Breast epithelium (tissue), 4 donors: ENCODE measurements around the gene SOX15. TPM values are rescaled to one million over a fixed set of nuclear protein-coding genes. Genes with fewer than 3 reads are reported as not detected.
A peak's percentile ranks its signal among the peaks of the same experiment; 100 is the strongest.

Experiments
- DNase-seq, 2 donors: peaks; one replicate each; pipeline ENCODE4 v3.0.0-alpha.2; 2019; ENCODE audit warnings: low spot score in 2 of 2
- H3K27ac ChIP-seq, 2 donors: fragments of 200-600 bp; sonication (generic) in 1 of 2; one replicate each; pipeline ENCODE4 v1.5.1; 2016 to 2019; ENCODE audit warnings: mild to moderate bottlenecking in 1 of 2
- H3K27me3 ChIP-seq, 2 donors: fragments of 200-600 bp; sonication (generic) in 1 of 2; one replicate each; pipeline versions ENCODE4 v1.5.1 to v1.6.0; 2017 to 2019; ENCODE audit warnings: control low read depth in 1 of 2, mild to moderate bottlenecking in 1 of 2
- H3K36me3 ChIP-seq: fragments of 200-600 bp; one replicate; pipeline ENCODE4 v1.5.1; 2019
- H3K4me1 ChIP-seq, 2 donors: fragments of 200-600 bp; sonication (generic); one replicate each; pipeline ENCODE4 v1.5.1; 2016 to 2019; ENCODE audit warnings: control low read depth in 1 of 2
- H3K4me3 ChIP-seq, 3 donors: fragments of 200-600 bp; sonication (generic); 1 replicate in 2 of 3; 2 replicates in 1 of 3; pipeline ENCODE4 v1.5.1; 2016 to 2019; ENCODE audit warnings: mild to moderate bottlenecking in 3 of 3, moderate library complexity in 2 of 3
- H3K9me3 ChIP-seq, 2 donors: fragments of 200-600 bp; sonication (generic) in 1 of 2; one replicate each; pipeline ENCODE4 v1.5.1; 2016 to 2019; ENCODE audit warnings: control low read depth in 1 of 2
- POLR2A ChIP-seq: fragments of 450-650 bp; IDR thresholded peaks from one replicate; pipeline ENCODE4 v1.6.1; 2016; ENCODE audit warnings: antibody characterized with exemption, mild to moderate bottlenecking, moderate library complexity
- POLR2AphosphoS5 ChIP-seq, 3 donors: sonication (generic); formaldehyde crosslinking; IDR thresholded peaks; one replicate each; pipeline ENCODE4 v1.6.1; 2017; ENCODE audit warnings: antibody characterized with exemption in 3 of 3
- intact Hi-C: fragments of 100-400 bp; cut with DNase I; formaldehyde crosslinking; loops from one replicate; pipeline ENCODE4 v1.15.1; 2023; ENCODE audit warnings: low total_unique reads
- total RNA-seq, 3 donors: library from RNA; depleted of rRNA; stranded (reverse); fragments of >200 nt; gene quantifications; one replicate each; pipeline ENCODE4 v1.1.0, GENCODE V29; 2016
- TF ChIP-seq, protein P1 (sequence below), 3 donors: fragments of 450-650 bp; IDR thresholded peaks; one replicate each; pipeline ENCODE4 v1.5.1; 2016 to 2017; ENCODE audit warnings: antibody characterized with exemption in 3 of 3, mild to moderate bottlenecking in 3 of 3, moderate library complexity in 3 of 3

Gene SOX15
- total RNA-seq, 3 donors from 2014 or later, result 1.3 to 4.1 (median 1.6) TPM

DNA sequence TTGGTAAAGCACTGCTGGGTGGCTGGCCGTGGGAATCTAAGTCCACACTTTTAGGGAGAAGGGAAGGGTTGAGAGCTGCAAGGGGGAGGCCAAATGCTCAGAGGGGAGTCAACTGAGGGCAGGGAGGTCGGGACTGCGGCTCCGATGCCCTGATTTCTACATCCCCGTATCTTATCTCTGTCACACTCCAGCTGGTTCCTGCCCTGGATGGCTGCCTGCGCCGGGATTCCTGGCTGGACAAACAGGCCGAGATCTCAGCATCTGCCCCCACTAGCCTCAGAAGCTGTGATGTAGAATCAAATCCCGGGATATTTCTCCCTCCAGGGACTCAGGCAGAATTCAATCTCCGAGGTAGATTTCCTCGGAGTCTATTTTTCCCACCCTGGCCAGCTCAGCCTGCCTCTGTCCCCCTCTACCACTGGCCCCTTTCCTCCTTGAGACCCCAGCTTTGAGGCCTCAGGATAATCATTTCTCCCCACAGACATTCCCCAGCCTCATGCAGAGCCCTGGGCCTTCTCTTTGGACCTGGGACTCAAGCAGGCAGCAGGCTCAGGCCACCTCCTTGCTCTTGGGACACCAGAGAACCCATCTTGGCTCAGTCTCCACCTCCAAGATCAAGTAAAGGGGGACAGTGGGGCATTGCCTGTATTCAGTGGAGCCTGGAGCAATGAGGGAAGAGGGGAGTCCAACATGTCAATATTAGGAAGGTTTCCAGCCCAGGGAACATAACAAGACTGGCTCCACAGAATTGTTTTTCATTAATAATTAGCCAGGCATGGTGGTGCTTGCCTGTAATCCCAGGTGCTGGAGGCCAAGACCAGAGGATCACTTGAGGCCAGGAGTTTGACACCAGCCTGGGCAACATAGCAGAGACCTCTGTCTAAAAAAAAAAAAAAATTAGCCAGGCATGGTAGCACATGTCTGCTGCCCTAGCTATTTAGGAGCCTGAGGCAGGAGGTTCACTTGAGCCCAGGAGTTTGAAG lies 41.8 kb upstream of the SOX15 start:
- H3K27me3 ChIP-seq, result no peaks in the 10 kb centered on the region
- H3K9me3 ChIP-seq, result no peaks in the 10 kb centered on the region
- no peak for TF ChIP-seq POLR2AphosphoS5 (IDR thresholded peaks at IDR 0.05)
- TF ChIP-seq POLR2A, result no peak
- TF ChIP-seq, protein P1, sequence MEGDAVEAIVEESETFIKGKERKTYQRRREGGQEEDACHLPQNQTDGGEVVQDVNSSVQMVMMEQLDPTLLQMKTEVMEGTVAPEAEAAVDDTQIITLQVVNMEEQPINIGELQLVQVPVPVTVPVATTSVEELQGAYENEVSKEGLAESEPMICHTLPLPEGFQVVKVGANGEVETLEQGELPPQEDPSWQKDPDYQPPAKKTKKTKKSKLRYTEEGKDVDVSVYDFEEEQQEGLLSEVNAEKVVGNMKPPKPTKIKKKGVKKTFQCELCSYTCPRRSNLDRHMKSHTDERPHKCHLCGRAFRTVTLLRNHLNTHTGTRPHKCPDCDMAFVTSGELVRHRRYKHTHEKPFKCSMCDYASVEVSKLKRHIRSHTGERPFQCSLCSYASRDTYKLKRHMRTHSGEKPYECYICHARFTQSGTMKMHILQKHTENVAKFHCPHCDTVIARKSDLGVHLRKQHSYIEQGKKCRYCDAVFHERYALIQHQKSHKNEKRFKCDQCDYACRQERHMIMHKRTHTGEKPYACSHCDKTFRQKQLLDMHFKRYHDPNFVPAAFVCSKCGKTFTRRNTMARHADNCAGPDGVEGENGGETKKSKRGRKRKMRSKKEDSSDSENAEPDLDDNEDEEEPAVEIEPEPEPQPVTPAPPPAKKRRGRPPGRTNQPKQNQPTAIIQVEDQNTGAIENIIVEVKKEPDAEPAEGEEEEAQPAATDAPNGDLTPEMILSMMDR (IDR thresholded peaks at IDR 0.05), result no peak
- intact Hi-C loops, result loop anchor here (1.0 kb wide), 1 partner anchor 12 kb away; no protein-coding TSS in a partner anchor
- H3K36me3 ChIP-seq, result no peaks in the 10 kb centered on the region
- DNase-seq, result no peak
- no peak overlapping the region for H3K4me3 ChIP-seq
- no peaks in the 10 kb centered on the region for H3K4me1 ChIP-seq
- no peak overlapping the region for H3K27ac ChIP-seq

DNA sequence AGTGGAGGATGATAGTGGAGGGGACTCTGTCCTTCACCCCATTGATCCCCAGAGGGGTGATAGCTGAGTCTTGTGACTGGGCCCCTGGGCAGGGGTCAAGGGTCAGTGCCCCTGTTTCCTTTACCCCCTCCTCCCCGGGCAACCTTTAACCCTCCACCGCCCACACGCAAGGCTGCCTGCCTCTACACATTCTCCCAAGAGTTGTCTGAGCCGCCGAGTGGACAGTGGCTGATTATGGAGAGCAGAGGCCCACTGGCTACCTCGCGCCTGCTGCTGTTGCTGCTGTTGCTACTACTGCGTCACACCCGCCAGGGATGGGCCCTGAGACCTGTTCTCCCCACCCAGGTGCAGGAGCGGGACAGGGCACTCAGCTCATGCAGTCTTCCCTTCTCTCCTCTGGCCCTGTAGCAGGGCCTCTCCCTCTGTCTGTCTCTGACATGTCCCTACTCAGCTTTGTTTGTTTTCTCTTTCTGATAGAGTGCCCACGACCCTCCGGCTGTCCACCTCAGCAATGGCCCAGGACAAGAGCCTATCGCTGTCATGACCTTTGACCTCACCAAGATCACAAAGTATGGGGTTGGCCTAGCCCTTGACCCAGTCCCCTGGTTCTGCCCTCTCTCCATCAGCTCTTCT lies 40.2 kb upstream of the SOX15 start, which contains the start of gene SHBG:
Gene SHBG (plus strand): TSS at position 197 of the 633 bp plus-strand sequence. CDS start 38 bp downstream, at position 235.
- Histone ChIP-seq H3K4me3 (no peak within 1 kb of the TSS), H3K9me3 (no peaks in the 10 kb centered on the region), H3K36me3 (no peaks in the 10 kb centered on the region), H3K4me1 (no peaks in the 10 kb centered on the region), H3K27me3 (no peaks in the 10 kb centered on the region), H3K27ac (no peak within 1 kb of the TSS)
- DNase-seq, result no peak
- no peak for TF ChIP-seq POLR2AphosphoS5 (IDR thresholded peaks at IDR 0.05)
- no peak for TF ChIP-seq POLR2A
- TF ChIP-seq, protein P1 (IDR thresholded peaks at IDR 0.05), result no peak
- intact Hi-C loops, result no loop called here

DNA sequence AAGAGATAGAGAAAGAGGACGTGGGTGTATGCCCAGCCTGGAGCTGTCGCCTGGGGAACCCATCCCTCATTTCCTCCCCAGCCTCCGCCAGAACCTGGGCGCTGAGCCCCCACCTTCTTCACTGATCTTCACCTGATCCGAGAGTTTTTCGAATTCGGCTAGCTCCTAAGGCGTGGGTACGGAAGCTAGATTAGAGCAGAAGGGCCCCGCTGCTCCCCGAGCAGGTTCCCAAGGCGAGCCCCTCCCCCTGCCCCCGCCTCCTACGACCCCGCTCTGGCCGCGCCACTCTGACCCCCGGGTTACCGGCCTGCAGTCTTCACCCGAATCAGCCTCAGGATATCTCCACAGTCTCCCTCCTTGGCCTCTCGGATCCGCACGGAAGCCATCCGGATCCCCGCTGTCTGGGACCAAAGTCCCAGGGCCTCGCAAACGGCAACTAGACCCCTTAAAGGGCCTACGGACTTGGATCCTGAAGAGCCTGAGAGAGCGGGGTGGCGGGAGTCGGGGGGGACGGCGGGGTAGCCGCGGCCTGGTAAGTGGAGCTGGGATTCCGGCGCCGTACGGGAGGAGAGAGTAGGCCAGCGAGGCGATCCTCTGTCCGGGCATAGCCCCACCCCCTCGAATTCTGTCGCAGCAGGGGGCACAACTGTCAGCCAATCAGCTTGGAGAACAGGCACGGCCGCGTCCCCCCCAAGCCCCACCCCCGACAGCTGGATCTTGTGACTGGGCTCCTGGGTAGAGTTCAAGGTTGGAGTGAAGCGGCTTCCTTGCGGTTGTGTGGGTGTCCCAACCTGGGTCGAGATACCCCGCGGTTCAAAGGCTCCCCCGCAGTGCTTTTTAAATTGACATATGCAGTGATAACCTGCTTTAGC lies 37.6 kb upstream of the SOX15 start, which contains the start of gene SAT2:
Gene SAT2 (minus strand): TSS at position 572 of the 872 bp plus-strand sequence. CDS start 186 bp downstream, at position 386.
- Histone ChIP-seq H3K4me3 (peak within 1 kb of the TSS; percentile 78 to 94 (median 82)), H3K36me3 (no peaks in the 10 kb centered on the region), H3K27me3 (no peaks in the 10 kb centered on the region), H3K9me3 (no peaks in the 10 kb centered on the region), H3K27ac (peak within 1 kb of the TSS; percentile 97), H3K4me1 (no peaks in the 10 kb centered on the region)
- TF ChIP-seq POLR2AphosphoS5 (IDR thresholded peaks at IDR 0.05), result peak; percentile 57 to 86 (median 85)
- TF ChIP-seq, protein P1 (IDR thresholded peaks at IDR 0.05), result no peak
- peak; percentile 79 for TF ChIP-seq POLR2A
- DNase-seq, result peak; percentile 94 to 95
- intact Hi-C loops, result no loop called here

DNA sequence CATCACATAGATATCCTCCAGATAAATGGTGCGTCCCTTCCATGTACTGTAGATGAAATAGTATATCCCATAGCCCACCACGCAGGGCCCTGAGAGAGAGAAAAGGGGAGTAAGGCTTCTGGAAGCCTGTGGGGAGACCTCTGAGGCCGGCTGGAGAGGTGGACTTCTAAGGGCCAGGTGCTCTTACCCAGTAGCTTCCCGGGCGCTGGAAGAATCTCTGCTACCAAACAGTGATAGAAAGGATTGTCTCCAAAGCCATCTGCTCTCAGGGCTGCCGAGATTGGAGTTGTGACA lies 37.0 kb upstream of the SOX15 start:
- no peaks in the 10 kb centered on the region for H3K36me3 ChIP-seq
- no peaks in the 10 kb centered on the region for H3K9me3 ChIP-seq
- TF ChIP-seq POLR2A, result no peak
- no peak for TF ChIP-seq POLR2AphosphoS5 (IDR thresholded peaks at IDR 0.05)
- TF ChIP-seq, protein P1 (IDR thresholded peaks at IDR 0.05), result no peak
- H3K27ac ChIP-seq, result peak overlapping the region; percentile 97
- no peaks in the 10 kb centered on the region for H3K4me1 ChIP-seq
- H3K4me3 ChIP-seq, result peak overlapping the region; percentile 78 to 94 (median 82)
- DNase-seq, result no peak
- intact Hi-C loops, result no loop called here
- H3K27me3 ChIP-seq, result no peaks in the 10 kb centered on the region
